HEK293 (cell line): ENCODE results near the gene CATSPER3.

Experiments
- CTCF ChIA-PET: fragments of 350-600 bp; formaldehyde crosslinking; extraction: SDS; loops from one replicate; lab custom pipeline; 2021; ENCODE audit warnings: antibody characterized with exemption; lab: Yijun Ruan, JAX
- POLR2A ChIA-PET: fragments of 300-600 bp; formaldehyde crosslinking; extraction: SDS; loops from one replicate; lab custom pipeline; 2020; ENCODE audit warnings: antibody characterized with exemption, inconsistent platforms; lab: Yijun Ruan, JAX
- H3K27ac ChIP-seq: fragments of 200-500 bp; sonication (Bioruptor generic); 2 replicates; pipeline ENCODE4 v1.5.1; 2014; ENCODE audit warnings: low read depth, low read length, control low read depth, inconsistent platforms; ENCODE audit errors: extremely low read depth
- H3K36me3 ChIP-seq, 2 experiments: fragments of 200-500 bp in 1 of 2; sonication (Bioruptor generic) in 1 of 2; 1 replicate in 1 of 2; 2 replicates in 1 of 2; pipeline ENCODE4 v1.5.1; 2014 to 2017; ENCODE audit warnings: inconsistent platforms in 2 of 2, low read length in 2 of 2; ENCODE audit not compliant: control insufficient read depth in 2 of 2, insufficient read depth in 1 of 2
- H3K4me1 ChIP-seq: fragments of 200-500 bp; sonication (Bioruptor generic); 2 replicates; pipeline ENCODE4 v1.5.1; 2014; ENCODE audit warnings: mild to moderate bottlenecking, low read length, inconsistent platforms; ENCODE audit not compliant: control insufficient read depth, insufficient read depth
- H3K4me3 ChIP-seq: 2 replicates; pipeline ENCODE4 v1.5.1; 2011; ENCODE audit warnings: low read depth, mild to moderate bottlenecking, control low read depth, low read length, moderate library complexity
- H3K9me3 ChIP-seq: fragments of 200-500 bp; sonication (Bioruptor generic); 2 replicates; pipeline ENCODE4 v1.5.1; 2014; ENCODE audit warnings: low read depth, low read length, inconsistent platforms; ENCODE audit not compliant: control insufficient read depth, insufficient read depth
- EGR2 ChIP-seq: fragments of 450-650 bp; formaldehyde crosslinking; IDR thresholded peaks from 2 replicates; pipeline ENCODE4 v1.5.1; 2016; ENCODE audit warnings: low read depth, missing biosample characterization, missing genetic modification characterization
- ELK4 ChIP-seq: IDR thresholded peaks from 2 replicates; pipeline ENCODE4 v1.6.1; 2011; ENCODE audit warnings: mild to moderate bottlenecking, low read depth, low read length, borderline replicate concordance
- KLF10 ChIP-seq: fragments of 450-650 bp; IDR thresholded peaks from 2 replicates; pipeline ENCODE4 v1.5.1; 2018; ENCODE audit warnings: missing biosample characterization, mild to moderate bottlenecking, missing genetic modification characterization
- MYNN ChIP-seq: fragments of 450-650 bp; formaldehyde crosslinking; IDR thresholded peaks from 2 replicates; pipeline ENCODE4 v1.5.1; 2016; ENCODE audit warnings: missing biosample characterization, missing genetic modification characterization, borderline replicate concordance
- SCRT2 ChIP-seq: fragments of 450-650 bp; formaldehyde crosslinking; IDR thresholded peaks from 2 replicates; pipeline ENCODE4 v1.5.1; 2016; ENCODE audit warnings: missing biosample characterization, missing genetic modification characterization
- SP2 ChIP-seq: fragments of 450-650 bp; formaldehyde crosslinking; IDR thresholded peaks from 2 replicates; pipeline ENCODE4 v1.5.1; 2016; ENCODE audit warnings: missing biosample characterization, missing genetic modification characterization
- TCF7L2 ChIP-seq: IDR thresholded peaks from 2 replicates; pipeline ENCODE4 v1.6.1; 2011; ENCODE audit warnings: low read depth, mild to moderate bottlenecking, inconsistent platforms, low read length, moderate library complexity, borderline replicate concordance
- YY2 ChIP-seq: fragments of 450-650 bp; formaldehyde crosslinking; IDR thresholded peaks from 2 replicates; pipeline ENCODE4 v1.5.1; 2016; ENCODE audit warnings: missing biosample characterization, missing genetic modification characterization
- ZFHX2 ChIP-seq: fragments of 450-650 bp; formaldehyde crosslinking; conservative IDR thresholded peaks from 2 replicates; pipeline ENCODE4 v1.5.1; 2016; ENCODE audit warnings: missing biosample characterization, missing genetic modification characterization
- ZNF174 ChIP-seq: fragments of 450-650 bp; formaldehyde crosslinking; IDR thresholded peaks from 2 replicates; pipeline ENCODE4 v1.5.0; 2017; ENCODE audit warnings: missing biosample characterization, mild to moderate bottlenecking, missing genetic modification characterization
- ZNF18 ChIP-seq: fragments of 450-650 bp; formaldehyde crosslinking; IDR thresholded peaks from 2 replicates; pipeline ENCODE4 v1.5.1; 2016; ENCODE audit warnings: missing biosample characterization, missing genetic modification characterization
- ZNF2 ChIP-seq: fragments of 450-650 bp; formaldehyde crosslinking; IDR thresholded peaks from 2 replicates; pipeline ENCODE4 v1.5.1; 2016; ENCODE audit warnings: missing biosample characterization, missing genetic modification characterization
- ZNF239 ChIP-seq: fragments of 450-650 bp; formaldehyde crosslinking; IDR thresholded peaks from 2 replicates; pipeline ENCODE4 v1.5.1; 2016; ENCODE audit warnings: missing biosample characterization, missing genetic modification characterization
- ZNF335 ChIP-seq: fragments of 450-650 bp; formaldehyde crosslinking; conservative IDR thresholded peaks from 2 replicates; pipeline ENCODE4 v1.5.1; 2016; ENCODE audit warnings: missing biosample characterization, missing genetic modification characterization
- ZNF394 ChIP-seq: fragments of 450-650 bp; formaldehyde crosslinking; IDR thresholded peaks from 2 replicates; pipeline ENCODE4 v1.5.1; 2016; ENCODE audit warnings: missing biosample characterization, missing genetic modification characterization, mild to moderate bottlenecking, moderate library complexity, borderline replicate concordance
- ZNF398 ChIP-seq: fragments of 450-650 bp; formaldehyde crosslinking; IDR thresholded peaks from 2 replicates; pipeline ENCODE4 v1.5.1; 2017; ENCODE audit warnings: missing biosample characterization, missing genetic modification characterization
- ZNF514 ChIP-seq: fragments of 450-650 bp; formaldehyde crosslinking; IDR thresholded peaks from 2 replicates; pipeline ENCODE4 v1.5.1; 2016; ENCODE audit warnings: missing biosample characterization, missing genetic modification characterization
- ZNF530 ChIP-seq: fragments of 450-650 bp; formaldehyde crosslinking; IDR thresholded peaks from 2 replicates; pipeline ENCODE4 v1.5.1; 2016; ENCODE audit warnings: low read depth, missing biosample characterization, missing genetic modification characterization
- ZNF558 ChIP-seq: fragments of 450-650 bp; formaldehyde crosslinking; IDR thresholded peaks from 2 replicates; pipeline ENCODE4 v1.5.1; 2016; ENCODE audit warnings: missing biosample characterization, missing genetic modification characterization
- ZNF670 ChIP-seq: fragments of 450-650 bp; formaldehyde crosslinking; IDR thresholded peaks from 2 replicates; pipeline ENCODE4 v1.5.1; 2016; ENCODE audit warnings: missing biosample characterization, missing genetic modification characterization, low read depth
- ZSCAN30 ChIP-seq: fragments of 450-650 bp; IDR thresholded peaks from 2 replicates; pipeline ENCODE4 v1.5.1; 2018; ENCODE audit warnings: missing biosample characterization, mild to moderate bottlenecking, missing genetic modification characterization, moderate library complexity
- TF ChIP-seq, protein P1 (sequence below): fragments of 450-650 bp; formaldehyde crosslinking; conservative IDR thresholded peaks from 2 replicates; pipeline ENCODE4 v1.5.1; 2016; ENCODE audit warnings: low read depth, missing biosample characterization, missing genetic modification characterization
- TF ChIP-seq, protein P2 (sequence below): fragments of 450-650 bp; formaldehyde crosslinking; IDR thresholded peaks from 2 replicates; pipeline ENCODE4 v1.5.1; 2016; ENCODE audit warnings: missing biosample characterization, missing genetic modification characterization

Gene CATSPER3

GRCh38 chr5:135034236-135034962 lies 66.7 kb downstream of the CATSPER3 start (continued):
- TF ChIP-seq ZNF174 (tag by site-specific recombination) (no peak), ZNF2 (tag by site-specific recombination) (peak; percentile 76; the same call in 1 of the 2 replicates), ZNF514 (tag by site-specific recombination) (no peak), ELK4 (no peak), YY2 (no peak), MYNN (tag by site-specific recombination) (no peak; the same call in 1 of the 2 replicates), ZNF239 (tag by site-specific recombination) (no peak), ZNF530 (tag by site-specific recombination) (no peak)
- TF ChIP-seq, protein P1, sequence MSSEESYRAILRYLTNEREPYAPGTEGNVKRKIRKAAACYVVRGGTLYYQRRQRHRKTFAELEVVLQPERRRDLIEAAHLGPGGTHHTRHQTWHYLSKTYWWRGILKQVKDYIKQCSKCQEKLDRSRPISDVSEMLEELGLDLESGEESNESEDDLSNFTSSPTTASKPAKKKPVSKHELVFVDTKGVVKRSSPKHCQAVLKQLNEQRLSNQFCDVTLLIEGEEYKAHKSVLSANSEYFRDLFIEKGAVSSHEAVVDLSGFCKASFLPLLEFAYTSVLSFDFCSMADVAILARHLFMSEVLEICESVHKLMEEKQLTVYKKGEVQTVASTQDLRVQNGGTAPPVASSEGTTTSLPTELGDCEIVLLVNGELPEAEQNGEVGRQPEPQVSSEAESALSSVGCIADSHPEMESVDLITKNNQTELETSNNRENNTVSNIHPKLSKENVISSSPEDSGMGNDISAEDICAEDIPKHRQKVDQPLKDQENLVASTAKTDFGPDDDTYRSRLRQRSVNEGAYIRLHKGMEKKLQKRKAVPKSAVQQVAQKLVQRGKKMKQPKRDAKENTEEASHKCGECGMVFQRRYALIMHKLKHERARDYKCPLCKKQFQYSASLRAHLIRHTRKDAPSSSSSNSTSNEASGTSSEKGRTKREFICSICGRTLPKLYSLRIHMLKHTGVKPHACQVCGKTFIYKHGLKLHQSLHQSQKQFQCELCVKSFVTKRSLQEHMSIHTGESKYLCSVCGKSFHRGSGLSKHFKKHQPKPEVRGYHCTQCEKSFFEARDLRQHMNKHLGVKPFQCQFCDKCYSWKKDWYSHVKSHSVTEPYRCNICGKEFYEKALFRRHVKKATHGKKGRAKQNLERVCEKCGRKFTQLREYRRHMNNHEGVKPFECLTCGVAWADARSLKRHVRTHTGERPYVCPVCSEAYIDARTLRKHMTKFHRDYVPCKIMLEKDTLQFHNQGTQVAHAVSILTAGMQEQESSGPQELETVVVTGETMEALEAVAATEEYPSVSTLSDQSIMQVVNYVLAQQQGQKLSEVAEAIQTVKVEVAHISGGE, result peak; percentile 60

GRCh38 chr5:135034963-135035677 lies 67.4 kb downstream of the CATSPER3 start:
- TF ChIP-seq SCRT2 (tag by site-specific recombination) (no peak), ZSCAN30 (tag by site-specific recombination) (peak; percentile 76), ZNF335 (tag by site-specific recombination) (peak; percentile 89), ZFHX2 (tag by site-specific recombination) (0 out of 2 replicates have a peak, but pooled peaks have one; percentile 27), EGR2 (tag by site-specific recombination) (0 out of 2 replicates have a peak, but pooled peaks have one; percentile 18), TCF7L2 (no peak), ZNF394 (tag by site-specific recombination) (peak; percentile 62; the same call in 1 of the 2 replicates)
- peaks cover 13% of the 10 kb centered on the region for H3K4me1 ChIP-seq
- H3K36me3 ChIP-seq, result peaks cover 0 to 12% of the 10 kb centered on the region in 2 experiments; a peak in 2 of 3 replicates
- CTCF ChIA-PET, result interaction anchor here (1.5 kb wide), 1 partner anchor 156 kb away, joined by 7 read pairs; no protein-coding TSS in a partner anchor
- no peak overlapping the region; the same call in 1 of the 2 replicates for H3K4me3 ChIP-seq
- H3K27ac ChIP-seq, result peak overlapping the region; percentile 99
- POLR2A ChIA-PET, result no interaction called here
- H3K9me3 ChIP-seq, result no peaks in the 10 kb centered on the region

GRCh38 chr5:135035678-135036030 lies 67.9 kb downstream of the CATSPER3 start:
- ChIA-PET POLR2A (no interaction called here), CTCF (interaction anchor here (1.5 kb wide), 1 partner anchor 156 kb away, joined by 7 read pairs; no protein-coding TSS in a partner anchor)
- Histone ChIP-seq H3K27ac (peak overlapping the region; percentile 99; the same call in 1 of the 2 replicates), H3K4me1 (peaks cover 13% of the 10 kb centered on the region), H3K9me3 (no peaks in the 10 kb centered on the region), H3K4me3 (no peak overlapping the region), H3K36me3 (peaks cover 0 to 6% of the 10 kb centered on the region in 2 experiments; a peak in 2 of 3 replicates)
- no peak for TF ChIP-seq ZNF18
- TF ChIP-seq KLF10 (tag by site-specific recombination), result no peak
- no peak for TF ChIP-seq ZNF670 (tag by site-specific recombination)
- no peak for TF ChIP-seq ZNF398 (tag by site-specific recombination)
- TF ChIP-seq, protein P2, sequence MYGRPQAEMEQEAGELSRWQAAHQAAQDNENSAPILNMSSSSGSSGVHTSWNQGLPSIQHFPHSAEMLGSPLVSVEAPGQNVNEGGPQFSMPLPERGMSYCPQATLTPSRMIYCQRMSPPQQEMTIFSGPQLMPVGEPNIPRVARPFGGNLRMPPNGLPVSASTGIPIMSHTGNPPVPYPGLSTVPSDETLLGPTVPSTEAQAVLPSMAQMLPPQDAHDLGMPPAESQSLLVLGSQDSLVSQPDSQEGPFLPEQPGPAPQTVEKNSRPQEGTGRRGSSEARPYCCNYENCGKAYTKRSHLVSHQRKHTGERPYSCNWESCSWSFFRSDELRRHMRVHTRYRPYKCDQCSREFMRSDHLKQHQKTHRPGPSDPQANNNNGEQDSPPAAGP (tag by site-specific recombination), result no peak
- TF ChIP-seq SP2 (tag by site-specific recombination), result no peak
- no peak for TF ChIP-seq ZNF558 (tag by site-specific recombination)
